ENCODE results near the gene POMT1.
A peak's percentile ranks its signal among the peaks of the same experiment; 100 is the strongest.
"Not testable (repeated sequence)": the region's sequence is repeated elsewhere in the genome, so short reads cannot be mapped to it uniquely, and the experiment has no call there.

The POMT1 gene

GRCh38 chr9:131470581-131470991, 32.1 kb upstream of the POMT1 start:
- H2AK5ac ChIP-seq (ENCODE audit: low read depth, low read length) = no peak overlapping the region
- peaks cover 69 to 96% of the 10 kb centered on the region in 2 donors for H3K36me3 ChIP-seq (replicated peaks in 1 of 2; ENCODE audit: control insufficient read depth in 2 of 2, insufficient read depth in 2 of 2, low read length in 2 of 2)
- H3K27ac ChIP-seq (replicated peaks; ENCODE audit: low read length) = no peak overlapping the region
- no peak overlapping the region for H2BK120ac ChIP-seq (ENCODE audit: low read depth, low read length)
- no peak overlapping the region for H4K91ac ChIP-seq (ENCODE audit: low read depth, low read length, poor library complexity)
- no peak overlapping the region for H3K14ac ChIP-seq (ENCODE audit: low read length)
- H3K9ac ChIP-seq (ENCODE audit: low read depth, low read length, poor library complexity) = no peak overlapping the region
- no peak overlapping the region for H3K23ac ChIP-seq (ENCODE audit: low read depth, low read length, poor library complexity)
- no peak overlapping the region for H3K4ac ChIP-seq (ENCODE audit: low read length)
- H2BK15ac ChIP-seq (ENCODE audit: low read length) = no peak overlapping the region
- no peak for DNase-seq (ENCODE audit: low spot score)
- H3K4me1 ChIP-seq (ENCODE audit: control insufficient read depth in 2 of 2, insufficient read depth in 1 of 2, low read depth in 1 of 2, low read length in 2 of 2) = peaks cover 0 to 1% of the 10 kb centered on the region in 2 donors
- peaks cover 9% of the 10 kb centered on the region for H3K79me1 ChIP-seq (ENCODE audit: low read depth, low read length)
- no peak overlapping the region for H2BK5ac ChIP-seq (ENCODE audit: low read length)
- no peak overlapping the region for H2BK12ac ChIP-seq (ENCODE audit: low read length)
- no peaks in the 10 kb centered on the region for H3K27me3 ChIP-seq (ENCODE audit: control insufficient read depth in 3 of 3, insufficient read depth in 3 of 3, low read depth in 1 of 3, low read length in 3 of 3)
- no peak overlapping the region for H4K8ac ChIP-seq (ENCODE audit: low read depth, low read length)
- no peak overlapping the region for H2AFZ ChIP-seq (ENCODE audit: low read length)
- H3K9me3 ChIP-seq (replicated peaks in 1 of 2; ENCODE audit: control insufficient read depth in 2 of 2, insufficient read depth in 1 of 2, low read depth in 1 of 2, low read length in 2 of 2) = no peaks in the 10 kb centered on the region
- H3K18ac ChIP-seq (ENCODE audit: low read length) = no peak overlapping the region
- no peak overlapping the region for H3K4me3 ChIP-seq (ENCODE audit: low read length in 2 of 2)
- H3K4me2 ChIP-seq (ENCODE audit: insufficient read depth, low read length, poor library complexity, severe bottlenecking) = no peak overlapping the region
- no CpG with 5 or more reads among the region's 12 CpGs for WGBS, 2 donors (ENCODE audit: extremely low coverage in 2 of 2, insufficient read length in 2 of 2, insufficient replicate concordance in 1 of 2)

- DNase-seq (ENCODE audit: low spot score); H3K9me3 ChIP-seq (replicated peaks in 1 of 2; ENCODE audit: control insufficient read depth in 2 of 2, insufficient read depth in 1 of 2, low read depth in 1 of 2, low read length in 2 of 2); H4K8ac ChIP-seq (ENCODE audit: low read depth, low read length); H3K4me3 ChIP-seq (ENCODE audit: low read length in 2 of 2); H2BK120ac ChIP-seq (ENCODE audit: low read depth, low read length); H2BK12ac ChIP-seq (ENCODE audit: low read length); H2AK5ac ChIP-seq (ENCODE audit: low read depth, low read length); H2BK15ac ChIP-seq (ENCODE audit: low read length); H3K9ac ChIP-seq (ENCODE audit: low read depth, low read length, poor library complexity); H3K23ac ChIP-seq (ENCODE audit: low read depth, low read length, poor library complexity); H3K27ac ChIP-seq (replicated peaks; ENCODE audit: low read length); H3K4me2 ChIP-seq (ENCODE audit: insufficient read depth, low read length, poor library complexity, severe bottlenecking); H2AFZ ChIP-seq (ENCODE audit: low read length); H3K14ac ChIP-seq (ENCODE audit: low read length); H3K4me1 ChIP-seq (ENCODE audit: control insufficient read depth in 2 of 2, insufficient read depth in 1 of 2, low read depth in 1 of 2, low read length in 2 of 2); H3K27me3 ChIP-seq (ENCODE audit: control insufficient read depth in 3 of 3, insufficient read depth in 3 of 3, low read depth in 1 of 3, low read length in 3 of 3); H4K91ac ChIP-seq (ENCODE audit: low read depth, low read length, poor library complexity); H3K4ac ChIP-seq (ENCODE audit: low read length); H3K18ac ChIP-seq (ENCODE audit: low read length); H2BK5ac ChIP-seq (ENCODE audit: low read length): not testable (repeated sequence)
- H3K36me3 ChIP-seq (replicated peaks in 1 of 2; ENCODE audit: control insufficient read depth in 2 of 2, insufficient read depth in 2 of 2, low read length in 2 of 2) = peaks cover 77 to 98% of the 10 kb centered on the region in 2 donors
- no CpG with 5 or more reads among the region's 5 CpGs for WGBS, 2 donors (ENCODE audit: extremely low coverage in 2 of 2, insufficient read length in 2 of 2, insufficient replicate concordance in 1 of 2)
- H3K79me1 ChIP-seq (ENCODE audit: low read depth, low read length) = peaks cover 11% of the 10 kb centered on the region
These were observed 30.6 kb upstream of the POMT1 start for GRCh38 chr9:131472085-131472484.

GRCh38 chr9:131473198-131473885, 29.4 kb upstream of the POMT1 start:
- peaks cover 0 to 1% of the 10 kb centered on the region in 2 donors for H3K4me1 ChIP-seq (ENCODE audit: control insufficient read depth in 2 of 2, insufficient read depth in 1 of 2, low read depth in 1 of 2, low read length in 2 of 2)
- H2BK5ac ChIP-seq (ENCODE audit: low read length) = no peak overlapping the region
- H3K27me3 ChIP-seq (ENCODE audit: control insufficient read depth in 3 of 3, insufficient read depth in 3 of 3, low read depth in 1 of 3, low read length in 3 of 3) = no peaks in the 10 kb centered on the region
- peak overlapping the region; percentile 43 for H3K27ac ChIP-seq (replicated peaks; ENCODE audit: low read length)
- no peak overlapping the region for H4K8ac ChIP-seq (ENCODE audit: low read depth, low read length)
- H3K23ac ChIP-seq (ENCODE audit: low read depth, low read length, poor library complexity) = no peak overlapping the region
- H2BK120ac ChIP-seq (ENCODE audit: low read depth, low read length) = peak overlapping the region; percentile 30
- H4K91ac ChIP-seq (ENCODE audit: low read depth, low read length, poor library complexity) = no peak overlapping the region
- no peak overlapping the region for H2AK5ac ChIP-seq (ENCODE audit: low read depth, low read length)
- H3K36me3 ChIP-seq (replicated peaks in 1 of 2; ENCODE audit: control insufficient read depth in 2 of 2, insufficient read depth in 2 of 2, low read length in 2 of 2) = peaks cover 78 to 98% of the 10 kb centered on the region in 2 donors
- no peak overlapping the region for H3K18ac ChIP-seq (ENCODE audit: low read length)
- H3K79me1 ChIP-seq (ENCODE audit: low read depth, low read length) = peaks cover 11% of the 10 kb centered on the region
- H2BK15ac ChIP-seq (ENCODE audit: low read length) = no peak overlapping the region
- H2BK12ac ChIP-seq (ENCODE audit: low read length) = no peak overlapping the region
- no peak for DNase-seq (ENCODE audit: low spot score)
- no peak overlapping the region for H3K4ac ChIP-seq (ENCODE audit: low read length)
- H3K14ac ChIP-seq (ENCODE audit: low read length) = no peak overlapping the region
- H3K9ac ChIP-seq (ENCODE audit: low read depth, low read length, poor library complexity) = no peak overlapping the region
- no peak overlapping the region for H3K4me2 ChIP-seq (ENCODE audit: insufficient read depth, low read length, poor library complexity, severe bottlenecking)
- no CpG with 5 or more reads among the region's 9 CpGs for WGBS, 2 donors (ENCODE audit: extremely low coverage in 2 of 2, insufficient read length in 2 of 2, insufficient replicate concordance in 1 of 2)
- no peaks in the 10 kb centered on the region for H3K9me3 ChIP-seq (replicated peaks in 1 of 2; ENCODE audit: control insufficient read depth in 2 of 2, insufficient read depth in 1 of 2, low read depth in 1 of 2, low read length in 2 of 2)
- no peak overlapping the region for H3K4me3 ChIP-seq (ENCODE audit: low read length in 2 of 2)
- H2AFZ ChIP-seq (ENCODE audit: low read length) = no peak overlapping the region

GRCh38 chr9:131473891-131474290, 28.8 kb upstream of the POMT1 start:
- Histone ChIP-seq H3K9ac (ENCODE audit: low read depth, low read length, poor library complexity) (no peak overlapping the region), H3K9me3 (replicated peaks in 1 of 2; ENCODE audit: control insufficient read depth in 2 of 2, insufficient read depth in 1 of 2, low read depth in 1 of 2, low read length in 2 of 2) (no peaks in the 10 kb centered on the region), H3K4me1 (ENCODE audit: control insufficient read depth in 2 of 2, insufficient read depth in 1 of 2, low read depth in 1 of 2, low read length in 2 of 2) (peaks cover 0 to 1% of the 10 kb centered on the region in 2 donors), H3K4me3 (ENCODE audit: low read length in 2 of 2) (no peak overlapping the region), H2BK12ac (ENCODE audit: low read length) (no peak overlapping the region), H4K91ac (ENCODE audit: low read depth, low read length, poor library complexity) (no peak overlapping the region), H3K4ac (ENCODE audit: low read length) (no peak overlapping the region), H3K18ac (ENCODE audit: low read length) (no peak overlapping the region), H3K79me1 (ENCODE audit: low read depth, low read length) (peaks cover 10% of the 10 kb centered on the region), H3K27ac (replicated peaks; ENCODE audit: low read length) (peak overlapping the region; percentile 43), H3K36me3 (replicated peaks in 1 of 2; ENCODE audit: control insufficient read depth in 2 of 2, insufficient read depth in 2 of 2, low read length in 2 of 2) (peaks cover 78 to 98% of the 10 kb centered on the region in 2 donors), H3K14ac (ENCODE audit: low read length) (no peak overlapping the region), H4K8ac (ENCODE audit: low read depth, low read length) (no peak overlapping the region), H2AK5ac (ENCODE audit: low read depth, low read length) (no peak overlapping the region), H2BK120ac (ENCODE audit: low read depth, low read length) (peak overlapping the region; percentile 30), H3K27me3 (ENCODE audit: control insufficient read depth in 3 of 3, insufficient read depth in 3 of 3, low read depth in 1 of 3, low read length in 3 of 3) (no peaks in the 10 kb centered on the region), H2BK5ac (ENCODE audit: low read length) (no peak overlapping the region), H3K23ac (ENCODE audit: low read depth, low read length, poor library complexity) (no peak overlapping the region), H2AFZ (ENCODE audit: low read length) (no peak overlapping the region), H3K4me2 (ENCODE audit: insufficient read depth, low read length, poor library complexity, severe bottlenecking) (no peak overlapping the region), H2BK15ac (ENCODE audit: low read length) (no peak overlapping the region)
- DNase-seq (ENCODE audit: low spot score) = no peak
- WGBS, 2 donors (ENCODE audit: extremely low coverage in 2 of 2, insufficient read length in 2 of 2, insufficient replicate concordance in 1 of 2) = no CpG with 5 or more reads among the region's 10 CpGs

All from neuronal stem cell (in vitro differentiated cells).